Activated T-helper 2 cell treated with anti-CD3 and anti-CD28 coated beads, Interferon-gamma antibody, Interleukin-2, Interleukin-4, amounts not matched to agents 10 μg/mL and 5 μg/mL and 100 μg/mL, durations not matched to agents 14 hours and 24 hours and 36 hours (primary cell): Measurements from ENCODE around the gene CMTM7. TPM values are rescaled to one million over a fixed set of nuclear protein-coding genes. Genes with fewer than 3 reads are reported as not detected.
A peak's percentile ranks its signal among the peaks of the same experiment; 100 is the strongest.

Experiments used
- DNase-seq: peaks from one replicate; pipeline ENCODE4 v3.0.0; 2021; ENCODE audit warnings: low spot score
- H3K27ac Mint-ChIP-seq: one replicate; pipeline ENCODE4 v1.8.0; 2021; ENCODE audit warnings: mixed read lengths
- H3K27me3 Mint-ChIP-seq: one replicate; pipeline ENCODE4 v1.8.0; 2021; ENCODE audit warnings: low read depth, mixed read lengths
- H3K36me3 Mint-ChIP-seq: one replicate; pipeline ENCODE4 v1.8.0; 2021; ENCODE audit warnings: low read depth, mixed read lengths
- H3K4me1 Mint-ChIP-seq: one replicate; pipeline ENCODE4 v1.8.0; 2021; ENCODE audit warnings: low read depth, mixed read lengths
- H3K4me3 Mint-ChIP-seq: one replicate; pipeline ENCODE4 v1.8.0; 2021; ENCODE audit warnings: low read depth, mild to moderate bottlenecking, moderate library complexity, mixed read lengths
- H3K9me3 Mint-ChIP-seq: one replicate; pipeline ENCODE4 v1.8.0; 2021; ENCODE audit warnings: mixed read lengths
- intact Hi-C: fragments of 100-400 bp; cut with micrococcal nuclease; formaldehyde crosslinking; loops from one replicate; pipeline ENCODE4 v1.15.1; 2023
- total RNA-seq: library from RNA; stranded (reverse); gene quantifications from 2 replicates; pipeline ENCODE4 v1.2.3, GENCODE V29; 2022

The CMTM7 gene
- total RNA-seq, 1 donor from 2014 or later = 60.9 TPM

GRCh38 chr3:32371461-32372212 lies 20.0 kb upstream of the CMTM7 start:
- Mint-ChIP-seq H3K27ac (peak overlapping the region; percentile 88), H3K27me3 (no peaks in the 10 kb centered on the region), H3K36me3 (peaks cover 3% of the 10 kb centered on the region), H3K4me1 (peaks cover 39% of the 10 kb centered on the region), H3K9me3 (no peaks in the 10 kb centered on the region), H3K4me3 (no peak overlapping the region)
- DNase-seq = no peak
- intact Hi-C loops = no loop called here

GRCh38 chr3:32372213-32372490 lies 19.5 kb upstream of the CMTM7 start:
- intact Hi-C loops = no loop called here
- Mint-ChIP-seq H3K9me3 (no peaks in the 10 kb centered on the region), H3K4me1 (peaks cover 33% of the 10 kb centered on the region), H3K27ac (peak overlapping the region; percentile 88), H3K36me3 (peaks cover 3% of the 10 kb centered on the region), H3K27me3 (no peaks in the 10 kb centered on the region), H3K4me3 (no peak overlapping the region)
- no peak for DNase-seq

GRCh38 chr3:32373276-32373675 lies 18.4 kb upstream of the CMTM7 start:
- Mint-ChIP-seq H3K4me3 (no peak overlapping the region), H3K36me3 (peaks cover 3% of the 10 kb centered on the region), H3K27ac (no peak overlapping the region), H3K9me3 (no peaks in the 10 kb centered on the region), H3K27me3 (peaks cover 4% of the 10 kb centered on the region), H3K4me1 (peaks cover 27% of the 10 kb centered on the region)
- DNase-seq = no peak
- intact Hi-C loops = no loop called here

- Mint-ChIP-seq H3K4me1 (peaks cover 27% of the 10 kb centered on the region), H3K36me3 (peaks cover 3% of the 10 kb centered on the region), H3K27me3 (peaks cover 4% of the 10 kb centered on the region), H3K4me3 (no peak overlapping the region), H3K27ac (no peak overlapping the region), H3K9me3 (no peaks in the 10 kb centered on the region)
- no peak for DNase-seq
- intact Hi-C loops = loop anchor here (2.0 kb wide), 1 partner anchor 77 kb away; no protein-coding TSS in a partner anchor
These were observed 17.8 kb upstream of the CMTM7 start for GRCh38 chr3:32373844-32374243.

- H3K27me3 Mint-ChIP-seq = peaks cover 4% of the 10 kb centered on the region
- H3K4me3 Mint-ChIP-seq = no peak overlapping the region
- H3K4me1 Mint-ChIP-seq = peaks cover 27% of the 10 kb centered on the region
- H3K27ac Mint-ChIP-seq = peak overlapping the region; percentile 44
- peaks cover 3% of the 10 kb centered on the region for H3K36me3 Mint-ChIP-seq
- intact Hi-C loops = loop anchor here (1.0 to 2.0 kb wide), 3 partner anchors 24 to 93 kb away; no protein-coding TSS in a partner anchor
- H3K9me3 Mint-ChIP-seq = no peaks in the 10 kb centered on the region
- peak; percentile 62 for DNase-seq
These were observed 16.7 kb upstream of the CMTM7 start for GRCh38 chr3:32374788-32375595.

- H3K4me1 Mint-ChIP-seq = peaks cover 24% of the 10 kb centered on the region
- intact Hi-C loops = loop anchor here (1.0 to 2.0 kb wide), 3 partner anchors 24 to 93 kb away; no protein-coding TSS in a partner anchor
- peaks cover 4% of the 10 kb centered on the region for H3K27me3 Mint-ChIP-seq
- DNase-seq = no peak
- no peak overlapping the region for H3K27ac Mint-ChIP-seq
- peaks cover 3% of the 10 kb centered on the region for H3K36me3 Mint-ChIP-seq
- H3K4me3 Mint-ChIP-seq = no peak overlapping the region
- no peaks in the 10 kb centered on the region for H3K9me3 Mint-ChIP-seq
These were observed 16.1 kb upstream of the CMTM7 start for GRCh38 chr3:32375596-32375930.

- H3K36me3 Mint-ChIP-seq = peaks cover 3% of the 10 kb centered on the region
- H3K4me1 Mint-ChIP-seq = peaks cover 24% of the 10 kb centered on the region
- H3K9me3 Mint-ChIP-seq = no peaks in the 10 kb centered on the region
- no peak for DNase-seq
- peaks cover 6% of the 10 kb centered on the region for H3K27me3 Mint-ChIP-seq
- no peak overlapping the region for H3K4me3 Mint-ChIP-seq
- intact Hi-C loops = no loop called here
- no peak overlapping the region for H3K27ac Mint-ChIP-seq
These were observed 15.5 kb upstream of the CMTM7 start for GRCh38 chr3:32376115-32376514.

GRCh38 chr3:32379831-32380500 lies 11.7 kb upstream of the CMTM7 start:
- Mint-ChIP-seq H3K9me3 (no peaks in the 10 kb centered on the region), H3K27me3 (peaks cover 10% of the 10 kb centered on the region), H3K27ac (no peak overlapping the region), H3K4me1 (peaks cover 9% of the 10 kb centered on the region), H3K4me3 (no peak overlapping the region), H3K36me3 (no peaks in the 10 kb centered on the region)
- intact Hi-C loops = no loop called here
- no peak for DNase-seq

GRCh38 chr3:32381922-32382321 lies 9.7 kb upstream of the CMTM7 start:
- H3K27me3 Mint-ChIP-seq = peaks cover 10% of the 10 kb centered on the region
- DNase-seq = no peak
- H3K36me3 Mint-ChIP-seq = no peaks in the 10 kb centered on the region
- H3K4me3 Mint-ChIP-seq = no peak overlapping the region
- H3K4me1 Mint-ChIP-seq = peaks cover 3% of the 10 kb centered on the region
- no peak overlapping the region for H3K27ac Mint-ChIP-seq
- intact Hi-C loops = no loop called here
- no peaks in the 10 kb centered on the region for H3K9me3 Mint-ChIP-seq

- Mint-ChIP-seq H3K27ac (no peak overlapping the region), H3K27me3 (peaks cover 5% of the 10 kb centered on the region), H3K4me3 (no peak overlapping the region), H3K9me3 (no peaks in the 10 kb centered on the region), H3K36me3 (no peaks in the 10 kb centered on the region), H3K4me1 (peaks cover 3% of the 10 kb centered on the region)
- no peak for DNase-seq
- intact Hi-C loops = no loop called here
These were observed 8.4 kb upstream of the CMTM7 start for GRCh38 chr3:32383136-32383711.

- peaks cover 6% of the 10 kb centered on the region for H3K4me1 Mint-ChIP-seq
- H3K36me3 Mint-ChIP-seq = no peaks in the 10 kb centered on the region
- peaks cover 5% of the 10 kb centered on the region for H3K27me3 Mint-ChIP-seq
- no peak overlapping the region for H3K27ac Mint-ChIP-seq
- no peak overlapping the region for H3K4me3 Mint-ChIP-seq
- intact Hi-C loops = no loop called here
- DNase-seq = no peak
- H3K9me3 Mint-ChIP-seq = no peaks in the 10 kb centered on the region
These were observed 6.7 kb upstream of the CMTM7 start for GRCh38 chr3:32384938-32385337.

- Mint-ChIP-seq H3K4me3 (no peak overlapping the region), H3K4me1 (peaks cover 14% of the 10 kb centered on the region), H3K9me3 (no peaks in the 10 kb centered on the region), H3K27ac (no peak overlapping the region), H3K27me3 (peaks cover 3% of the 10 kb centered on the region), H3K36me3 (peaks cover 3% of the 10 kb centered on the region)
- intact Hi-C loops = no loop called here
- no peak for DNase-seq
These were observed 4.1 kb upstream of the CMTM7 start for GRCh38 chr3:32387512-32387911.
